ENCODE data around the gene GOLIM4.

DNA sequence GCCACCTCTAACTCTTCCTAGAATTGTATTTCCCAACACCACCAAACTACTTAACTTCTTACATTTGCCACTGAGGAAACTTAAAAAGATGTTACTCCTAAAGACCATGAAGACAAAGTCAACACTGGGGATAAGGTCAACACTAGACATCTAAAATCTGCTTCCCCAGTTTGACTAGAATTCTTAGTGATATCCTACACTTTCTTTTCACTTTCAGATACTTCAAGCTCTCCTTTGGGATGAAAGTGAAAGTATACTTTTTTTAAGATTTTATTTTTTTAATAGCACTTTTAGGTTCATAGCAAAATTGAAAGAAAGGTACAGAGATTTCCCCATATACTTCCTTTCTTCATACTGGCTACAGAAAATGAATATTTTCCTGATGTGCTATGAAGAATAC is 32.6 kb downstream of the GOLIM4 start:
- TF ChIP-seq ZNF569 (CRISPR knock-in tag; IDR thresholded peaks at IDR 0.05; ENCODE audit: borderline replicate concordance): no peak
- no peak for TF ChIP-seq HNRNPL (IDR thresholded peaks at IDR 0.05; ENCODE audit: low read depth, low read length)
- TF ChIP-seq, protein P1, sequence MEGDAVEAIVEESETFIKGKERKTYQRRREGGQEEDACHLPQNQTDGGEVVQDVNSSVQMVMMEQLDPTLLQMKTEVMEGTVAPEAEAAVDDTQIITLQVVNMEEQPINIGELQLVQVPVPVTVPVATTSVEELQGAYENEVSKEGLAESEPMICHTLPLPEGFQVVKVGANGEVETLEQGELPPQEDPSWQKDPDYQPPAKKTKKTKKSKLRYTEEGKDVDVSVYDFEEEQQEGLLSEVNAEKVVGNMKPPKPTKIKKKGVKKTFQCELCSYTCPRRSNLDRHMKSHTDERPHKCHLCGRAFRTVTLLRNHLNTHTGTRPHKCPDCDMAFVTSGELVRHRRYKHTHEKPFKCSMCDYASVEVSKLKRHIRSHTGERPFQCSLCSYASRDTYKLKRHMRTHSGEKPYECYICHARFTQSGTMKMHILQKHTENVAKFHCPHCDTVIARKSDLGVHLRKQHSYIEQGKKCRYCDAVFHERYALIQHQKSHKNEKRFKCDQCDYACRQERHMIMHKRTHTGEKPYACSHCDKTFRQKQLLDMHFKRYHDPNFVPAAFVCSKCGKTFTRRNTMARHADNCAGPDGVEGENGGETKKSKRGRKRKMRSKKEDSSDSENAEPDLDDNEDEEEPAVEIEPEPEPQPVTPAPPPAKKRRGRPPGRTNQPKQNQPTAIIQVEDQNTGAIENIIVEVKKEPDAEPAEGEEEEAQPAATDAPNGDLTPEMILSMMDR (CRISPR knock-in tag; IDR thresholded peaks at IDR 0.05): no peak
- no peak for TF ChIP-seq FOXK1 (CRISPR knock-in tag; IDR thresholded peaks at IDR 0.05; ENCODE audit: borderline replicate concordance, low read depth)

All from HepG2 (cell line).